Liver (tissue), 9 donors: ENCODE data around the gene MBLAC2. TPM values are rescaled to one million over a fixed set of nuclear protein-coding genes. Genes with fewer than 3 reads are reported as not detected.

ENCODE experiments used
- DNase-seq: peaks from one replicate; pipeline ENCODE4 v3.0.0-alpha.2; 2017; ENCODE audit warnings: low spot score
- H3K27ac ChIP-seq, 2 donors: one replicate each; pipeline ENCODE4 v1.7.0; 2013; ENCODE audit warnings: inconsistent platforms in 2 of 2, low read length in 2 of 2, control low read depth in 1 of 2, low read depth in 1 of 2, mild to moderate bottlenecking in 1 of 2
- H3K27me3 ChIP-seq, 4 donors: one replicate each; pipeline versions ENCODE4 v1.6.1 to v1.7.0; 2013; ENCODE audit warnings: low read length in 3 of 4, inconsistent platforms in 1 of 4, mild to moderate bottlenecking in 1 of 4, moderate library complexity in 1 of 4; ENCODE audit not compliant: control insufficient read depth in 4 of 4, insufficient read depth in 4 of 4
- H3K36me3 ChIP-seq, 4 donors: one replicate each; pipeline versions ENCODE4 v1.6.1 to v1.7.0; 2013; ENCODE audit warnings: low read length in 3 of 4, mild to moderate bottlenecking in 3 of 4, low read depth in 1 of 4, moderate library complexity in 1 of 4; ENCODE audit not compliant: control insufficient read depth in 4 of 4, insufficient read depth in 3 of 4
- H3K4me1 ChIP-seq, 4 donors: one replicate each; pipeline versions ENCODE4 v1.6.1 to v1.7.0; 2013; ENCODE audit warnings: low read length in 3 of 4, mild to moderate bottlenecking in 3 of 4, moderate library complexity in 1 of 4; ENCODE audit not compliant: control insufficient read depth in 4 of 4, insufficient read depth in 4 of 4
- H3K4me3 ChIP-seq, 3 donors: one replicate each; pipeline versions ENCODE4 v1.6.1 to v1.7.0; 2013; ENCODE audit warnings: low read length in 3 of 3, control low read depth in 1 of 3, low read depth in 1 of 3, mild to moderate bottlenecking in 1 of 3
- H3K9ac ChIP-seq, 2 donors: one replicate each; pipeline ENCODE4 v1.7.0; 2013; ENCODE audit warnings: low read length in 2 of 2, mild to moderate bottlenecking in 2 of 2, moderate library complexity in 2 of 2, control low read depth in 1 of 2, low read depth in 1 of 2
- H3K9me3 ChIP-seq, 4 donors: one replicate each; pipeline versions ENCODE4 v1.6.1 to v1.7.0; 2013; ENCODE audit warnings: low read length in 3 of 4; ENCODE audit not compliant: control insufficient read depth in 4 of 4
- ATF3 ChIP-seq: IDR thresholded peaks from 2 replicates; pipeline ENCODE4 v1.6.1; 2016; ENCODE audit warnings: antibody characterized with exemption
- CTCF ChIP-seq: fragments of 150-350 bp; IDR thresholded peaks from 2 replicates; pipeline ENCODE4 v1.5.1; 2017; ENCODE audit warnings: improper control_type of control experiment, low read depth, low read length; ENCODE audit not compliant: missing input control
- EGR1 ChIP-seq, 2 donors: IDR thresholded peaks; 2 replicates each; pipeline ENCODE4 v1.6.1; 2016 to 2018; ENCODE audit warnings: antibody characterized with exemption in 2 of 2, low read depth in 2 of 2
- FOXA2 ChIP-seq: IDR thresholded peaks from 2 replicates; pipeline ENCODE4 v1.6.1; 2016; ENCODE audit warnings: antibody characterized with exemption
- HNF4A ChIP-seq, 2 donors: conservative IDR thresholded peaks; 2 replicates each; pipeline ENCODE4 v1.6.1; 2016; ENCODE audit warnings: antibody characterized with exemption in 2 of 2, mild to moderate bottlenecking in 2 of 2
- HNF4G ChIP-seq: IDR thresholded peaks from 2 replicates; pipeline ENCODE4 v1.6.1; 2016; ENCODE audit warnings: antibody characterized with exemption
- JUND ChIP-seq, 2 donors: IDR thresholded peaks; 2 replicates each; pipeline ENCODE4 v1.6.1; 2016; ENCODE audit warnings: antibody characterized with exemption in 2 of 2
- NR2F2 ChIP-seq: IDR thresholded peaks from 2 replicates; pipeline ENCODE4 v1.6.1; 2016; ENCODE audit warnings: antibody characterized with exemption
- TAF1 ChIP-seq: conservative IDR thresholded peaks from 2 replicates; pipeline ENCODE4 v1.6.1; 2016; ENCODE audit warnings: antibody characterized with exemption, mild to moderate bottlenecking
- YY1 ChIP-seq: IDR thresholded peaks from 2 replicates; pipeline ENCODE4 v1.6.1; 2016; ENCODE audit warnings: antibody characterized with exemption, mild to moderate bottlenecking
- ZBTB33 ChIP-seq: IDR thresholded peaks from 2 replicates; pipeline ENCODE4 v1.6.1; 2016; ENCODE audit warnings: antibody characterized with exemption
- WGBS: extraction: QIAGEN DNeasy Blood & Tissue Kit; methylation state at CpG from one replicate; pipeline ENCODE4 v1.1.7; 2013; 5-methylcytosine and 5-hydroxymethylcytosine counted together
- polyA plus RNA-seq, 2 donors: library from polyadenylated mRNA; stranded (reverse) in 1 of 2; unstranded in 1 of 2; fragments of 200-250 nt in 1 of 2; fragments of >200 nt in 1 of 2; fragmentation: Nextera tagmentation in 1 of 2; extraction: Ambion mirVana in 1 of 2; gene quantifications; one replicate each; pipeline versions ENCODE4 v1.2.1 to v1.2.3, GENCODE V29; 2013 to 2015
- total RNA-seq, 2 donors: library from RNA; depleted of rRNA; stranded (reverse); fragments of >200 nt; gene quantifications; one replicate each; pipeline ENCODE4 v1.2.3, GENCODE V29; 2014
- TF ChIP-seq, protein P1 (sequence below): IDR thresholded peaks from 2 replicates; pipeline ENCODE4 v1.6.1; 2016; ENCODE audit warnings: antibody characterized with exemption
- donor health status: healthy.
- donor health status: healthy.
- donor health status: healthy.
- donor health status: healthy.
- donor health status: healthy.

MBLAC2 gene
- total and polyA plus RNA-seq, 4 donors = 2.6 to 4.6 (median 4.0) TPM

DNA sequence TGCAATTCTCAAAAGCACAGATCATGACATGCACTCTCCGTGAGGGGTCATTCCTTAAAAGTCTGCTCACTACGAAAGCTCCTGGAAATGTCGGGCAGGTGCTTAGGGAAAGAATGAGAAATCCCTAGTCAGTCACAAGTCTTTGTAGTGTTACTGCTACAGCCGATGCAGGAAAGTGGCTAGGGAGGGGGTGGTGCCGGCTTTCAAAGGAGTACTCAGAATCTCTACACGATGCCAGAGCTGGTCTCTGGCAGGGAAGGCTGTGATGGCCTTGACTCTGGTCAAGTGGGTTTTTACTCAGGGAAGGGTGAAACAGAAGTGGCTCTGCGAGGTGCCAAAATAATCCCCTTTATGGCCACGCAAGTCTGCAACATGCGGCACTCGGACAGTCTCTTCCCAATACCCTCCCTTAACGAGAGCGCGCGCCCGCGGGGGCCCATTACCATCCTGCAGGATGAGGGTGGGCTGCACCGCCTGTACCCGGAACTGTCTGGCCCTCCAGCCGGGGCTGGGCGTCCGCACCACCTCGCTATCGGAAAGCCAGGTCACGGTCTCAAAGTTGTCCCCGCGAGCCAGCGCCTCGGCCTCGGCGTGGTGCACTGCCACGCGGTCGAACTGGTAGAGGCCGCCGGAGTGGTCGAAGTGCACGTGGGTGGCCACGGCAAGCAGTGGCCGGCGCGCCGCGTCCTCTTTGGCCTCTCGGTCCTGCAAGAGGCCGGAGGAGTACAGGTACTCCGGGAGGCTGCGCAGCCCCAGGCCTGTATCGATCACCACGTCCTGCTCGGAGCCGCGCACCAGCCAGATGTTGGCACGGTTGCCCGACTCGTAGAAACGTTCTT is 956 bp downstream of the MBLAC2 start:
- Histone ChIP-seq H3K27me3 (no peaks in the 10 kb centered on the region), H3K4me1 (peaks cover 0 to 31% (median 16%) of the 10 kb centered on the region in 4 donors), H3K9me3 (no peaks in the 10 kb centered on the region), H3K9ac (peak overlapping the region; percentile 63 to 72), H3K4me3 (peak overlapping the region; percentile 59 to 98 (median 76)), H3K27ac (peak overlapping the region; percentile 80 to 95), H3K36me3 (no peaks in the 10 kb centered on the region)
- DNase-seq = peak; percentile 74
- WGBS = under 1% methylated on average over 56 of the region's 56 CpGs
- no peak for TF ChIP-seq JUND (IDR thresholded peaks at IDR 0.05)
- TF ChIP-seq, protein P1, sequence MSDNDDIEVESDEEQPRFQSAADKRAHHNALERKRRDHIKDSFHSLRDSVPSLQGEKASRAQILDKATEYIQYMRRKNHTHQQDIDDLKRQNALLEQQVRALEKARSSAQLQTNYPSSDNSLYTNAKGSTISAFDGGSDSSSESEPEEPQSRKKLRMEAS = peak; percentile 76
- no peak for TF ChIP-seq EGR1 (IDR thresholded peaks at IDR 0.05; ENCODE audit: low read depth in 2 of 2)

DNA sequence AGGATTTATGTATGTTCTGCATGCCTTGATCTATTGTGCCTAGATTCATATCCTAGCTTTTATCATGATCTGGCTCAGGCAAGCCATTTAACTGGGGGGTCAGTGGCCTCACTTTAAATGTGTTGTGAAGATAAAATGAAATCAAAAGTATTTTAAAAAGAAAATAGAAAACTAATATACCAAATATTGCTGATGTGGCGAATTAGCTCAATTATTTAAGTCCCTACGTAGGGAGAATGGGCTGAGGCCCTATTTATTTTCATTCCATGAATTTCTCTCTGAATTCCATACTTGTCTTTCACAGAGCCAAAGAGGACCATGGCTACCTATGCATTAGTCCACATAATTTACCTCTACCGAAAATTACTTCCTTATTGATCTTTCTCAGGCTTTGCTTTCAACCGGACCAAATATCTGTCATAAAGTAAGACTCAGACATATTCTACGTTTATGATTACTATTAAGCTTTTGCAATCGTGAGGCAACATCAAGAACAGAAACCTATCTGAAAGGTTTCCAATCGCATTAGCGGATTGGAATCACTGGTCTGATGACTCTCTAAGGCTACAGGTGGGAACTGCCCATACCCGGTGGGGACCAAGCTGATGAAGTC is 1.7 kb downstream of the MBLAC2 start:
- DNase-seq = no peak
- no peaks in the 10 kb centered on the region for H3K27me3 ChIP-seq
- 29% methylated on average over 9 of the region's 9 CpGs for WGBS
- H3K36me3 ChIP-seq = no peaks in the 10 kb centered on the region
- peak overlapping the region; percentile 59 to 98 (median 76) for H3K4me3 ChIP-seq
- H3K9me3 ChIP-seq = no peaks in the 10 kb centered on the region
- H3K27ac ChIP-seq = peak overlapping the region; percentile 80 to 95
- H3K4me1 ChIP-seq = peaks cover 0 to 31% (median 16%) of the 10 kb centered on the region in 4 donors
- H3K9ac ChIP-seq = peak overlapping the region; percentile 63 to 72
- no peak for TF ChIP-seq YY1
- no peak for TF ChIP-seq EGR1 (IDR thresholded peaks at IDR 0.05; ENCODE audit: low read depth in 2 of 2)
- no peak for TF ChIP-seq HNF4G
- TF ChIP-seq TAF1 = peak; percentile 16

GRCh38 chr5:90461288-90461687 is 13.3 kb downstream of the MBLAC2 start:
- H3K9ac ChIP-seq = no peak overlapping the region
- peaks cover 0 to 2% (median 0%) of the 10 kb centered on the region in 4 donors for H3K36me3 ChIP-seq
- 86% methylated on average over 4 of the region's 4 CpGs for WGBS
- no peak for DNase-seq
- peaks cover 0 to 8% (median 4%) of the 10 kb centered on the region in 4 donors for H3K4me1 ChIP-seq
- TF ChIP-seq TAF1 = no peak
- no peak overlapping the region for H3K27ac ChIP-seq
- H3K9me3 ChIP-seq = no peaks in the 10 kb centered on the region
- H3K4me3 ChIP-seq = no peak overlapping the region
- H3K27me3 ChIP-seq = no peaks in the 10 kb centered on the region

DNA sequence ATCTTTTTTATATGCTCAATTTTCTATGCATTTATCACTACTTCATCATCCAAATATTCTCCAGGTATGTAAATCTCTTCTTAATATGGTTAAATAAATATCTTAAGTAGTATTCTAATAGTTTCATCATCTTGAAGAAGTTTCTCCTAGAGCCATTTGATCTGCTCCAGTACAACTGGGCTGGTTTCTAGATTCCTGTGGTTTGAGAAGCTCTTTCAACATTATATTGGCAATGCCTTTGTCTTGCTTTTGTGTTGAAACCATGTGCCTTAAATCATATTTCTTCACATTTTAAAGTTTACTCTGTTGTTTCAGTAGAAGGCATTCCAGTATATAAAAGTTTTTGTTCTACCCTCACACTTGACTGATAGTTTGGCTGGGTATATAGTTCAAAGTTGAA is 27.6 kb downstream of the MBLAC2 start:
- Histone ChIP-seq H3K9ac (no peak overlapping the region), H3K36me3 (peaks cover 0 to 5% (median 0%) of the 10 kb centered on the region in 4 donors), H3K27me3 (no peaks in the 10 kb centered on the region), H3K4me1 (no peaks in the 10 kb centered on the region), H3K9me3 (no peaks in the 10 kb centered on the region), H3K27ac (no peak overlapping the region), H3K4me3 (no peak overlapping the region)
- TF ChIP-seq, protein P1 = no peak
- no peak for TF ChIP-seq TAF1
- no peak for TF ChIP-seq ATF3
- TF ChIP-seq HNF4A (conservative IDR thresholded peaks at IDR 0.05) = no peak
- no peak for TF ChIP-seq YY1
- no peak for TF ChIP-seq JUND (IDR thresholded peaks at IDR 0.05)
- no peak for TF ChIP-seq HNF4G
- TF ChIP-seq NR2F2 = no peak
- no peak for TF ChIP-seq ZBTB33
- TF ChIP-seq EGR1 (IDR thresholded peaks at IDR 0.05; ENCODE audit: low read depth in 2 of 2) = no peak
- TF ChIP-seq FOXA2 = no peak
- no peak for TF ChIP-seq CTCF
- DNase-seq = no peak
